IMR-90 (cell line): Measurements from ENCODE around the gene ADGRD2. TPM values are rescaled to one million over a fixed set of nuclear protein-coding genes. Genes with fewer than 3 reads are reported as not detected.

Source experiments
- ATAC-seq: fragments of 200-7000 bp; cut with Tn5 transposase; 2 replicates; pipeline ENCODE4 v1.9.1; 2020; ENCODE audit warnings: low read depth, mild to moderate bottlenecking, moderate library complexity
- BruUV-seq: library from RNA; stranded (reverse); fragments of 400-500 nt; replicated peaks from 2 replicates; lab custom pipeline; 2021; lab: Mats Ljungman, UMichigan
- CTCF ChIA-PET: fragments of 300-600 bp; formaldehyde crosslinking; extraction: SDS; loops from one replicate; lab custom pipeline; 2021; ENCODE audit warnings: antibody characterized with exemption; lab: Yijun Ruan, JAX
- POLR2A ChIA-PET: fragments of 300-600 bp; sonication (Branson Sonifier 250); formaldehyde crosslinking; loops from one replicate; lab custom pipeline; 2022; ENCODE audit warnings: antibody characterized with exemption; ENCODE audit not compliant: unreplicated experiment; lab: Charles Lee
- DNase-seq: peaks from one replicate; pipeline ENCODE4 v3.0.0; 2013
- H2AFZ ChIP-seq: replicated peaks from 2 replicates; pipeline ENCODE3; 2013; ENCODE audit warnings: low read length, mild to moderate bottlenecking; ENCODE audit not compliant: poor library complexity
- H2AK5ac ChIP-seq: 2 replicates; pipeline ENCODE4 v1.6.1; 2013; ENCODE audit warnings: low read depth, low read length, inconsistent platforms
- H2AK9ac ChIP-seq: replicated peaks from 2 replicates; pipeline ENCODE3; 2013; ENCODE audit warnings: mild to moderate bottlenecking, low read depth, low read length, moderate library complexity; ENCODE audit not compliant: poor library complexity
- H2BK120ac ChIP-seq: 2 replicates; pipeline ENCODE4 v1.6.1; 2013; ENCODE audit warnings: low read depth, low read length, inconsistent platforms
- H2BK15ac ChIP-seq: 3 replicates; pipeline ENCODE4 v1.6.1; 2013; ENCODE audit warnings: low read depth, low read length, inconsistent platforms
- H2BK20ac ChIP-seq: 2 replicates; pipeline ENCODE4 v1.6.1; 2013; ENCODE audit warnings: low read depth, mild to moderate bottlenecking, inconsistent platforms, low read length, moderate library complexity
- H2BK5ac ChIP-seq: 2 replicates; pipeline ENCODE4 v1.6.1; 2013; ENCODE audit warnings: mild to moderate bottlenecking, low read depth, low read length, inconsistent platforms; ENCODE audit not compliant: poor library complexity, severe bottlenecking
- H3K14ac ChIP-seq: replicated peaks from 2 replicates; pipeline ENCODE4 v1.6.1; 2013; ENCODE audit warnings: low read depth, low read length, inconsistent platforms
- H3K18ac ChIP-seq: 2 replicates; pipeline ENCODE4 v1.6.1; 2013; ENCODE audit warnings: low read depth, low read length, control low read depth
- H3K23ac ChIP-seq: 2 replicates; pipeline ENCODE4 v1.6.1; 2013; ENCODE audit warnings: low read depth, low read length, inconsistent platforms
- H3K27ac ChIP-seq: 2 replicates; pipeline ENCODE4 v1.5.1; 2013; ENCODE audit warnings: mild to moderate bottlenecking, control low read depth, low read length; ENCODE audit not compliant: insufficient read depth
- H3K27me3 ChIP-seq: 2 replicates; pipeline ENCODE4 v1.6.1; 2013; ENCODE audit warnings: low read length; ENCODE audit not compliant: control insufficient read depth, insufficient read depth
- H3K36me3 ChIP-seq: 2 replicates; pipeline ENCODE4 v1.6.1; 2013; ENCODE audit warnings: low read length, mixed read lengths; ENCODE audit not compliant: control insufficient read depth, insufficient read depth
- H3K4ac ChIP-seq: 2 replicates; pipeline ENCODE4 v1.6.1; 2013; ENCODE audit warnings: low read depth, low read length, inconsistent platforms
- H3K4me1 ChIP-seq: 2 replicates; pipeline ENCODE4 v1.6.1; 2013; ENCODE audit warnings: low read length, mixed read lengths; ENCODE audit not compliant: control insufficient read depth, insufficient read depth
- H3K4me2 ChIP-seq: 2 replicates; pipeline ENCODE4 v1.6.1; 2013; ENCODE audit warnings: low read depth, mild to moderate bottlenecking, control low read depth, low read length, moderate library complexity
- H3K4me3 ChIP-seq: 2 replicates; pipeline ENCODE4 v1.5.1; 2013; ENCODE audit warnings: low read depth, mild to moderate bottlenecking, control low read depth, low read length, moderate library complexity; ENCODE audit not compliant: insufficient read depth
- H3K56ac ChIP-seq: 2 replicates; pipeline ENCODE4 v1.6.1; 2013; ENCODE audit warnings: low read length, inconsistent platforms; ENCODE audit not compliant: insufficient read depth; ENCODE audit errors: extremely low read depth
- H3K79me1 ChIP-seq, 2 experiments: 2 replicates each; pipeline ENCODE4 v1.6.1; 2013; ENCODE audit warnings: low read length in 2 of 2, inconsistent platforms in 1 of 2, low read depth in 1 of 2
- H3K9ac ChIP-seq: 2 replicates; pipeline ENCODE4 v1.6.1; 2013; ENCODE audit warnings: low read depth, low read length, control low read depth
- H3K9me1 ChIP-seq: 2 replicates; pipeline ENCODE4 v1.6.1; 2013; ENCODE audit warnings: low read length, inconsistent platforms; ENCODE audit not compliant: insufficient read depth
- H3K9me3 ChIP-seq: 2 replicates; pipeline ENCODE4 v1.6.1; 2013; ENCODE audit warnings: low read length; ENCODE audit not compliant: control insufficient read depth, insufficient read depth
- H4K20me1 ChIP-seq: 2 replicates; pipeline ENCODE4 v1.6.1; 2013; ENCODE audit warnings: low read length, inconsistent platforms; ENCODE audit not compliant: insufficient read depth
- H4K5ac ChIP-seq: 2 replicates; pipeline ENCODE4 v1.6.1; 2013; ENCODE audit warnings: mild to moderate bottlenecking, low read depth, low read length, control low read depth
- H4K8ac ChIP-seq, 2 experiments: 2 replicates each; pipeline ENCODE4 v1.6.1; 2013; ENCODE audit warnings: low read depth in 2 of 2, low read length in 2 of 2, control low read depth in 1 of 2, inconsistent platforms in 1 of 2
- H4K91ac ChIP-seq: 2 replicates; pipeline ENCODE4 v1.6.1; 2013; ENCODE audit warnings: low read depth, low read length, inconsistent platforms; ENCODE audit not compliant: insufficient read depth
- BHLHE40 ChIP-seq: fragments of 150-350 bp; IDR thresholded peaks from 2 replicates; pipeline ENCODE4 v1.6.1; 2016; ENCODE audit warnings: mild to moderate bottlenecking, low read depth, low read length
- CHD1 ChIP-seq: IDR thresholded peaks from 2 replicates; pipeline ENCODE4 v1.6.1; 2012; ENCODE audit warnings: low read depth, low read length, improper control_type of control experiment
- POLR2A ChIP-seq: IDR thresholded peaks from 2 replicates; pipeline ENCODE4 v1.6.1; 2012; ENCODE audit warnings: mild to moderate bottlenecking, low read depth, low read length
- RAD21 ChIP-seq: IDR thresholded peaks from 2 replicates; pipeline ENCODE4 v1.6.1; 2012; ENCODE audit warnings: low read length, improper control_type of control experiment
- RCOR1 ChIP-seq: IDR thresholded peaks from 2 replicates; pipeline ENCODE4 v1.6.1; 2012; ENCODE audit warnings: mild to moderate bottlenecking, low read length, improper control_type of control experiment; ENCODE audit not compliant: insufficient replicate concordance
- RFX5 ChIP-seq: IDR thresholded peaks from 2 replicates; pipeline ENCODE4 v1.8.0; 2012; ENCODE audit warnings: low read depth, mild to moderate bottlenecking, low read length, moderate library complexity
- WGBS, 2 experiments: methylation state at CpG; one replicate each; pipeline versions ENCODE4 v1.1.5 to v1.1.7; 2013; ENCODE audit warnings: missing lambda C conversion rate in 2 of 2; ENCODE audit not compliant: insufficient read length in 1 of 2; ENCODE audit errors: extremely low coverage in 2 of 2; 5-methylcytosine and 5-hydroxymethylcytosine counted together
- dilution Hi-C: fragments of 300-500 bp; cut with HindIII; formaldehyde crosslinking; loops from one replicate; pipeline ENCODE4 v1.14.3; 2018; ENCODE audit warnings: low sequenced_read_pairs; ENCODE audit not compliant: unreplicated experiment
- in situ Hi-C: fragments of 300-500 bp; cut with MboI; formaldehyde crosslinking; loops from 3 replicates; pipeline ENCODE4 v1.14.3; 2019; ENCODE audit warnings: low sequenced_read_pairs, inconsistent platforms, mixed read lengths
- intact Hi-C: fragments of 100-400 bp; cut with micrococcal nuclease; formaldehyde crosslinking; loops from 2 replicates; pipeline ENCODE4 v1.10.0; 2022
- polyA plus RNA-seq, 3 experiments: library from polyadenylated mRNA; depleted of rRNA; stranded (reverse); fragments of >200 nt; gene quantifications; 2 replicates each; pipeline ENCODE4 v1.2.3, GENCODE V29; 2012; ENCODE audit warnings: low replicate concordance in 1 of 3
- total RNA-seq: library from RNA; depleted of rRNA; stranded (reverse); fragments of >200 nt; gene quantifications from 2 replicates; pipeline ENCODE4 v1.2.3, GENCODE V29; 2012
- TF ChIP-seq, protein P1 (sequence below): fragments of 150-350 bp; IDR thresholded peaks from 2 replicates; pipeline ENCODE4 v1.6.1; 2017; ENCODE audit warnings: mild to moderate bottlenecking, antibody characterized with exemption, low read length, low read depth

The ADGRD2 gene
- total and polyA plus RNA-seq, 2 of the 4 experiments (the other 2 are of a cell fraction), result not detected

DNA sequence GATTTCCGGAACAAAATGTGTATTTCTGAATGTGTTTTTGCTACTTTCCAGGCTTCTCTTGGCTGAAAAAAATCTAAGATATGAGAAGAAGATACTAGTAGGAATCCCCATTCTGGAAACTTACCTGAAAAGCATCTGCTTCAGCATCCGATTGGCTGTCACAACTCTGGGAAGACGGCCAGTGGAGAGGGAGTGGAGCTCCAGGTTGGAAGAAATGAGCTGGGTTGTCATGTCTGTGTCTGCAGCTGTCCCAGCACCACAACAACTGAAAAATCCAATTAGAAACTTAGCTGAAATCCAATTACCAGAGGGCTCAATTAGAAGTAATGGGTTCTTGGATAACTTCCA is 38.0 kb upstream of the ADGRD2 start:
- H4K91ac ChIP-seq, result peak overlapping the region; percentile 39; the same call in 1 of the 2 replicates
- dilution Hi-C loops, result no loop called here
- H3K9me1 ChIP-seq, result peaks cover 6% of the 10 kb centered on the region; the same call in 1 of the 2 replicates
- H3K4me2 ChIP-seq, result peak overlapping the region; percentile 67
- H2AK5ac ChIP-seq, result peak overlapping the region; percentile 73; the same call in 1 of the 2 replicates
- H3K18ac ChIP-seq, result peak overlapping the region; percentile 69
- H3K9ac ChIP-seq, result peak overlapping the region; percentile 46
- H3K27me3 ChIP-seq, result no peaks in the 10 kb centered on the region
- peaks cover 9% of the 10 kb centered on the region for H3K4me1 ChIP-seq
- peaks cover 35 to 37% of the 10 kb centered on the region in 2 experiments for H3K79me1 ChIP-seq
- ATAC-seq, result no peak
- in situ Hi-C loops, result loop anchor here (10.0 to 25.0 kb wide), 2 partner anchors 300 to 343 kb away; no protein-coding TSS in a partner anchor
- H3K36me3 ChIP-seq, result peaks cover 28% of the 10 kb centered on the region
- CTCF ChIA-PET, result interaction anchor here (0.5 to 1.8 kb wide), 4 partner anchors 11 to 273 kb away, joined by 3 to 5 read pairs (median 4); no protein-coding TSS in a partner anchor
- H3K4ac ChIP-seq, result peak overlapping the region; percentile 53
- H2BK20ac ChIP-seq, result peak overlapping the region; percentile 65
- BruUV-seq, result no TSS peak
- POLR2A ChIA-PET, result no interaction called here
- no peak for TF ChIP-seq RCOR1
- TF ChIP-seq, protein P1, sequence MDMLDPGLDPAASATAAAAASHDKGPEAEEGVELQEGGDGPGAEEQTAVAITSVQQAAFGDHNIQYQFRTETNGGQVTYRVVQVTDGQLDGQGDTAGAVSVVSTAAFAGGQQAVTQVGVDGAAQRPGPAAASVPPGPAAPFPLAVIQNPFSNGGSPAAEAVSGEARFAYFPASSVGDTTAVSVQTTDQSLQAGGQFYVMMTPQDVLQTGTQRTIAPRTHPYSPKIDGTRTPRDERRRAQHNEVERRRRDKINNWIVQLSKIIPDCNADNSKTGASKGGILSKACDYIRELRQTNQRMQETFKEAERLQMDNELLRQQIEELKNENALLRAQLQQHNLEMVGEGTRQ, result no peak
- TF ChIP-seq POLR2A, result no peak
- TF ChIP-seq BHLHE40, result no peak
- no peak for TF ChIP-seq CHD1
- no peak for TF ChIP-seq RFX5
- no peak for TF ChIP-seq RAD21
- H3K27ac ChIP-seq, result peak overlapping the region; percentile 98
- H3K23ac ChIP-seq, result no peak overlapping the region; the same call in 1 of the 2 replicates
- no peak overlapping the region for H3K56ac ChIP-seq
- intact Hi-C loops, result loop anchor here (10.0 kb wide), 1 partner anchor 203 kb away; no protein-coding TSS in a partner anchor
- H4K8ac ChIP-seq, result peak overlapping the region in 1 of 2 experiments; percentile 86; a peak in 3 of 4 replicates
- no peak for DNase-seq
- peaks cover 3% of the 10 kb centered on the region for H3K9me3 ChIP-seq
- H2AFZ ChIP-seq, result no peak overlapping the region
- WGBS, 2 experiments, result 40% methylated on average over 1 of the region's 3 CpGs; no CpG with 5 or more reads in 1 of the 2 experiments
- H2BK15ac ChIP-seq, result peak overlapping the region; percentile 60; the same call in 2 of the 3 replicates
- no peak overlapping the region for H3K14ac ChIP-seq
- no peaks in the 10 kb centered on the region; the same call in 1 of the 2 replicates for H4K20me1 ChIP-seq
- no peak overlapping the region for H3K4me3 ChIP-seq
- H2AK9ac ChIP-seq, result peak overlapping the region; percentile 59
- peak overlapping the region; percentile 76 for H2BK120ac ChIP-seq
- H4K5ac ChIP-seq, result peak overlapping the region; percentile 65
- H2BK5ac ChIP-seq, result peak overlapping the region; percentile 96
